Measurements from ENCODE around the gene PI4KA. TPM values are rescaled to one million over a fixed set of nuclear protein-coding genes. Genes with fewer than 3 reads are reported as not detected.

PI4KA gene
- total RNA-seq, 4 donors from 2014 or later, result 67.3 to 92.9 (median 76.5) TPM

DNA sequence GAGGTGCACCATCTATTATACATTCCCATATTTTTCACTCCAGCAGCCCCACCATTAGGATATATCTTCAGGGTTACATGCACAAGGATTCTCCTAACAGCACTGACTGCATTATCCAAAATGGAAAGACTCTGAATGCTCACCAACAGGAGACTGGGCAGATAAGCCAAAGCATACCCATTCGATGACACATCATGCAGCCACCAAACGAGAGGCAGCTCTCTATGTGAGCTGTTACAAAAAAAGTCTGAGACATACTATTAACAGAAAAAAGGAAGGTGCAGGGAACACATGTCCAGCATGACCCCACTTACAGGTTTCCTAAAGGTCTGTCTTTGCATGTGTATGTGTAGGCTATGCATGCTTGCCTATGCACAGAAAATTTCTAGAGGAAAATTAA lies 97.1 kb downstream of the PI4KA start:
- TF ChIP-seq, protein P1, sequence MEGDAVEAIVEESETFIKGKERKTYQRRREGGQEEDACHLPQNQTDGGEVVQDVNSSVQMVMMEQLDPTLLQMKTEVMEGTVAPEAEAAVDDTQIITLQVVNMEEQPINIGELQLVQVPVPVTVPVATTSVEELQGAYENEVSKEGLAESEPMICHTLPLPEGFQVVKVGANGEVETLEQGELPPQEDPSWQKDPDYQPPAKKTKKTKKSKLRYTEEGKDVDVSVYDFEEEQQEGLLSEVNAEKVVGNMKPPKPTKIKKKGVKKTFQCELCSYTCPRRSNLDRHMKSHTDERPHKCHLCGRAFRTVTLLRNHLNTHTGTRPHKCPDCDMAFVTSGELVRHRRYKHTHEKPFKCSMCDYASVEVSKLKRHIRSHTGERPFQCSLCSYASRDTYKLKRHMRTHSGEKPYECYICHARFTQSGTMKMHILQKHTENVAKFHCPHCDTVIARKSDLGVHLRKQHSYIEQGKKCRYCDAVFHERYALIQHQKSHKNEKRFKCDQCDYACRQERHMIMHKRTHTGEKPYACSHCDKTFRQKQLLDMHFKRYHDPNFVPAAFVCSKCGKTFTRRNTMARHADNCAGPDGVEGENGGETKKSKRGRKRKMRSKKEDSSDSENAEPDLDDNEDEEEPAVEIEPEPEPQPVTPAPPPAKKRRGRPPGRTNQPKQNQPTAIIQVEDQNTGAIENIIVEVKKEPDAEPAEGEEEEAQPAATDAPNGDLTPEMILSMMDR (IDR thresholded peaks at IDR 0.05; ENCODE audit: low read depth), result no peak

DNA sequence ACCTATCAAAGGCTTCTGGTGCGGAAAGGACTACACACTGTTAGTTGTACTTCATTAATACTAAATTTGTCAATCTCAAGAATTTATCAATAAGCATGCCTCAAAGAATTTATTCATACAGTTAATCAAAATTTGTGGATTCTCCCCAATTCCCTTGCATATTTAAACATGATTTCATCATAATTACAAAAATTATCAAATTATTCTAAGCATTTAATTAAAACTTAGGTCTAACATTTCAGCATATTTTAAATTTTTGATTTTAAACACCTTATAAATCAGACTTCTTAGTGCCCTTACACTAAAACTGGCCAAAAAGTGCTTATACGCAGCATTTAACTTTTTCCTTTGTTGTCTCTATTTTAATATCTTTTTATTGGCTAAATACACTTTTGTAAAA lies 98.5 kb downstream of the PI4KA start:
- TF ChIP-seq, protein P1 (IDR thresholded peaks at IDR 0.05; ENCODE audit: low read depth), result no peak

DNA sequence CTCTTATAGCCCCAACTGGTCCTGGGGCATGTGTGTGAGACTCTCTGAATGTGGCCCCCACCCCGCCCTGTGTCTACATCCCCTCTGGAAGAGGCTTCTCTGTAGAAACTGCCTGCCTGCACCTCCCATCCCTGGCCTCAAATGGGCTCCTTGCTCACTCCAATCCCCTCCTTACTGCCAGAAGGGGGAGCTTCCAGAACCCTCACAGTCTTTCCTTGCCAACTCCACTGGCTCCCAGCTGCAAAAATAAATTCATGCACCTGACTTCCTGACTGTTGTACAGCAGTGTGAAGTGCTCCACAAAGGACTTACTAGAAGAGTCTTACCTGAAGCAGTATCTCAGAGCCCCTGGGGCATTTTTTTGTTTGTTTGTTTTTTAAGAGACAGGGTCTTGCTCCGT lies 99.9 kb downstream of the PI4KA start:
- TF ChIP-seq, protein P1 (IDR thresholded peaks at IDR 0.05; ENCODE audit: low read depth), result no peak

DNA sequence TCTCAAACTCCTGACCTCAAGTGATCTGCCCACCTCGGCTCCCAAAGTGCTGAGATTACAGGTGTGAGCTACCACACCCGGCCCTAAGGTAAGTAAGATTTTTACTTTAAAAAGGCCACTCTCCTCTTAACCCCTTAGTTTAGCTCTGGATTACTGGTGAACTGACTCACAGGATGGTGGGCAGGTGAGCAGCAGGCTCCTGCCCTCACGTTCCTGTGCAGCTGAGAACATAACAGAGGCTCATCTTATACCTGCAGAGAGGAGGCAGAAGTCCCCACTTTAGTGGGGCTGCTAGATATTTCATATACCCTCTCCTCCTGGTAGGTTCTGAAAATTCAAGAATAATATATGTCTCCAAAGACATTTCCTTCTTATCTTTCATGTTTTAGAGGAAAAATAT lies 101.8 kb downstream of the PI4KA start:
- TF ChIP-seq, protein P1 (IDR thresholded peaks at IDR 0.05; ENCODE audit: low read depth), result no peak

DNA sequence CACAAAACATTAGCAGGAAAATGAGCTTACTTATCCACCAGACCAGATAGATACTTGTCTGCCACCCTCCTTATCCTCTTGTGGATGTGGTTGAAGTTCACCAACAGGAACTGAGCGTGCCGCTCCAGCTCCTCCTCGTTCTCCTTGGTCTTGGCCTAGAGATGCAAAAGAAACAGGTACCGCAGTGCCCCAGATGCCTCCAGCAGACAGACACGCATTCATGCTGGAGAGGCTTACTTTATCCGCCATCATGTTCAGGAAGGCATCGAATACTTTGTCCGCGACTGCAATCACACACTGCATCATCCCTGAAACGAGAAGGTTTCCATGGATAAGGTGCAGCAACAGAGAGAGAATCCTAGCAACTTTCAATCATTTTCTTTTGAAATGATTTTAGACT lies 105.7 kb downstream of the PI4KA start:
- TF ChIP-seq, protein P1 (IDR thresholded peaks at IDR 0.05; ENCODE audit: low read depth), result no peak

DNA sequence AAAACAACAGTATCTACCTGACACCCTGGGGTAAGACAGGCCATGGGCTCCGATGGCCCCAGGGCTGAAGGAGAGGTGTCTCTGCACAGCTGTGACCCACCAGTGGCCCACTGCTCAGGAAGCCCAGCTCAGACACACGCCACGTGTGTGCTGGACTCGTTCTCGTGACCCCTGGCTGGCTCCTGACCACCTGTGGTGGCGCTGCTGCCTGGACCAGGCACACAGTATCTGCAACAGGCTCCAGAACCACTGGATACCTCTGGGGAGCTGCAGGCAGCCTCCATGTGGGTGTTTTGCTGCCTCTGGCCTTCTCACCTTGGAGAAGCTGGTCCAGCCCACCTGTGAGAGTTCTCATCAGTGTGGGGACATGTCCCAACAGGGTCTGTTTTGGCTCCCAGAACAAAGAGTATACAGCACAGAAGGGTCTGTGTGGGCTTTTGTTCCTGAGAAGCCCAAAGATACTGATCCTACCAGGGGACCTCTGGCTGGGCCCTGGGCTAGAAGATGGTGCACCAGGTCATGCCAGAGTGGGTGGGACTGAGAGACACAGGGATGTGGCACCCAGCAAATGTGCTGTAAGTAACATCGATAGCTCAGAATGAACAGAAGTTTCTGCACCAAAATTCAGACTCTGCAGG lies 106.4 kb downstream of the PI4KA start:
- TF ChIP-seq, protein P1 (IDR thresholded peaks at IDR 0.05; ENCODE audit: low read depth), result no peak

DNA sequence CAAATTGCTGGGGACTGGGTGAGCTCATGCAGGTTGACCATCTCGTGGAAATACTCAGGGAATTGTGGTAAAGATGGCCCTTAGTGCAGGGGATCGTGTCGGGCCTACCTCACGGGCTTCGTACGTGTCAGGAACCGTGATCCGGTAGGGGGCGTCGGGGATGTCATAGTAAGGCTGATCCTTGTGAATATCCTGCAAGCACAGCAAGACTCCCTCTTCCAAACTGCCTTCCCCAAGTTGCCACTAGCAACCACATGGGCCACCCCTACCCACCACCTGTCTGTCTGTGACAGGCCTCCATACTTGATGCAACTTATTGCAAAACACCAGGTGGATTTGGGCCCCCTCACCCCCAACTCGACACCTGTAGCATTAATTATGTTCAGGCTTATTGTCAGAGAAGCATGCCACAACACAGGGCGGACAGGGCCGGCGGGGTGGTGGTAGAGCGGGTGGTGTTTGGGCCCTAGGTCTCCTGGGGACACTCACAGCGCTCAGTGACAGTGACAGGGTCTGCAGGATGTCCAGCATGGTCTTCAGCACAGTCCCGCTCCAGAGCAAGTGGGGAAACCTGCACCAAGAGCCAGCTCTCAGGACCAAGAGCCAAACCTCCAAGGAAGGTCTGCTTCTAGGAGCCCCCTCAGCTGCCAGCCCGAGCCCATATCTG lies 107.3 kb downstream of the PI4KA start:
- TF ChIP-seq, protein P1 (IDR thresholded peaks at IDR 0.05; ENCODE audit: low read depth), result no peak

Data from subcutaneous adipose tissue (tissue), 4 donors.